Lower lobe of right lung (tissue), 2 donors: Measurements from ENCODE around the gene TTC34. TPM values are rescaled to one million over a fixed set of nuclear protein-coding genes. Genes with fewer than 3 reads are reported as not detected.

ENCODE experiments used
- ATAC-seq, 2 donors: fragments of 200-7000 bp; cut with Tn5 transposase; one replicate each; pipeline ENCODE4 v1.9.1; 2020 to 2022; ENCODE audit warnings: mild to moderate bottlenecking in 2 of 2, moderate library complexity in 2 of 2
- DNase-seq: peaks from one replicate; pipeline ENCODE4 v3.0.0-alpha.2; 2020
- H3K27ac ChIP-seq: fragments of 200-600 bp; one replicate; pipeline ENCODE4 v1.8.0; 2022
- H3K27me3 ChIP-seq: fragments of 200-600 bp; one replicate; pipeline ENCODE4 v1.8.0; 2022; ENCODE audit warnings: low read depth
- H3K36me3 ChIP-seq: fragments of 200-600 bp; one replicate; pipeline ENCODE4 v1.8.0; 2022; ENCODE audit warnings: mild to moderate bottlenecking
- H3K4me1 ChIP-seq: fragments of 200-600 bp; one replicate; pipeline ENCODE4 v1.8.0; 2022
- H3K4me3 ChIP-seq: fragments of 200-600 bp; one replicate; pipeline ENCODE4 v1.8.0; 2022; ENCODE audit warnings: mild to moderate bottlenecking
- H3K9me3 ChIP-seq: fragments of 200-600 bp; one replicate; pipeline ENCODE4 v1.8.0; 2022
- intact Hi-C: fragments of 100-400 bp; cut with DNase I; formaldehyde crosslinking; loops from one replicate; pipeline ENCODE4 v1.11.0; 2022
- total RNA-seq: library from RNA; stranded (reverse); fragmentation: NEBNext Ultra II Directional; extraction: Animal tissue kit (Norgen Biotek cat#: 25700); gene quantifications from one replicate; pipeline ENCODE4 v1.2.1, GENCODE V29; 2021
- TF ChIP-seq, protein P1 (sequence below): fragments of 200-600 bp; IDR thresholded peaks from one replicate; pipeline ENCODE4 v1.8.0; 2022; ENCODE audit warnings: antibody characterized with exemption, mild to moderate bottlenecking
- donor health status: DM: no; HTN: yes; CAD: no; lungs with severe emphysema.

The TTC34 gene
- total RNA-seq, 1 donor from 2014 or later, result 2.6 TPM

GRCh38 chr1:2831596-2832212 lies 30.2 kb upstream of the TTC34 start:
- H3K27me3 ChIP-seq, result no peaks in the 10 kb centered on the region
- no peak for ATAC-seq
- no peaks in the 10 kb centered on the region for H3K4me1 ChIP-seq
- intact Hi-C loops, result no loop called here
- H3K4me3 ChIP-seq, result no peak overlapping the region
- H3K9me3 ChIP-seq, result no peaks in the 10 kb centered on the region
- TF ChIP-seq, protein P1, sequence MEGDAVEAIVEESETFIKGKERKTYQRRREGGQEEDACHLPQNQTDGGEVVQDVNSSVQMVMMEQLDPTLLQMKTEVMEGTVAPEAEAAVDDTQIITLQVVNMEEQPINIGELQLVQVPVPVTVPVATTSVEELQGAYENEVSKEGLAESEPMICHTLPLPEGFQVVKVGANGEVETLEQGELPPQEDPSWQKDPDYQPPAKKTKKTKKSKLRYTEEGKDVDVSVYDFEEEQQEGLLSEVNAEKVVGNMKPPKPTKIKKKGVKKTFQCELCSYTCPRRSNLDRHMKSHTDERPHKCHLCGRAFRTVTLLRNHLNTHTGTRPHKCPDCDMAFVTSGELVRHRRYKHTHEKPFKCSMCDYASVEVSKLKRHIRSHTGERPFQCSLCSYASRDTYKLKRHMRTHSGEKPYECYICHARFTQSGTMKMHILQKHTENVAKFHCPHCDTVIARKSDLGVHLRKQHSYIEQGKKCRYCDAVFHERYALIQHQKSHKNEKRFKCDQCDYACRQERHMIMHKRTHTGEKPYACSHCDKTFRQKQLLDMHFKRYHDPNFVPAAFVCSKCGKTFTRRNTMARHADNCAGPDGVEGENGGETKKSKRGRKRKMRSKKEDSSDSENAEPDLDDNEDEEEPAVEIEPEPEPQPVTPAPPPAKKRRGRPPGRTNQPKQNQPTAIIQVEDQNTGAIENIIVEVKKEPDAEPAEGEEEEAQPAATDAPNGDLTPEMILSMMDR, result no peak
- no peak for DNase-seq
- no peaks in the 10 kb centered on the region for H3K36me3 ChIP-seq
- H3K27ac ChIP-seq, result no peak overlapping the region

GRCh38 chr1:2830761-2831425 lies 29.4 kb upstream of the TTC34 start:
- Histone ChIP-seq H3K4me1 (no peaks in the 10 kb centered on the region), H3K9me3 (no peaks in the 10 kb centered on the region), H3K27ac (no peak overlapping the region), H3K36me3 (no peaks in the 10 kb centered on the region), H3K4me3 (no peak overlapping the region), H3K27me3 (no peaks in the 10 kb centered on the region)
- DNase-seq (peak; percentile 36), ATAC-seq (no peak)
- TF ChIP-seq, protein P1, result no peak
- intact Hi-C loops, result no loop called here

DNA sequence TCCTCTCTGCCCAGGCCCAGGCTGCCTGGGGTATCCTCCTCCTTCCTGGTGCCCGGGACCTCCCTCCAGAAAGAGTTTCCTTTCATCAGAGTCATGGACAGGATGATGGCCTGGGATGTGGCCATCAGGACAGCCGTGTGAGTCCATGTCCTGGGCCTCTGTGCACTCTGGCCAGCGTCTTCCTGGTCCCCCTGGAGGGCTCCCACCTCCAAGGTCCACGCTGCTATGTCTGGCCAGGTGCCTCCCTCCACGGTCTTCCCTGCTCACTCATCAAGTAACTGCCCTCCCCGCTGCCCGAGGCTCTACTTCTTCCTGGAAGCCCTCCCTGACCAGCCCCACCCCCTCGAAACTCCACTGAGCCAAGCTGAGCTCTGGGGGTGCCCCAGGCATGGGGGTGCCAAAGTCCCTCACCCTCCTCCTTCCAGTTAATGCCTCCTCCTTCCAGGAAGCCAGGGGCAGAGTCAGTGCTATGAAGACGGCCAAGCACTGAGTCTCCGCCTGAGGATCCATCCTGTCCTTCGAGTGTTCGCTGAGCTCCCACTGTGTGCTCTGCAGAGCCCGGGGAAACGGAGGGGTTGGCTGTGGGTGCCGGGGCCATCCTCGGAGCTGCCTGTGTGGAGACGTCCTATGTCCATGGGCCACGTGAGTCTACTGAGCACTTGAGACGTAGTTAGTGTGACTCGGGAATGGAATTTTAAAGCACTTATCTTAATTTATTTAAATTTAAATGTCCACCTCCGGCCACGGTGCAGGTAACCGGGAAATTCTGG lies 28.5 kb upstream of the TTC34 start:
- Histone ChIP-seq H3K36me3 (no peaks in the 10 kb centered on the region), H3K27me3 (peaks cover 5% of the 10 kb centered on the region), H3K4me1 (no peaks in the 10 kb centered on the region), H3K9me3 (no peaks in the 10 kb centered on the region), H3K27ac (no peak overlapping the region), H3K4me3 (no peak overlapping the region)
- intact Hi-C loops, result no loop called here
- ATAC-seq (no peak), DNase-seq (peak; percentile 34)
- TF ChIP-seq, protein P1, result no peak

DNA sequence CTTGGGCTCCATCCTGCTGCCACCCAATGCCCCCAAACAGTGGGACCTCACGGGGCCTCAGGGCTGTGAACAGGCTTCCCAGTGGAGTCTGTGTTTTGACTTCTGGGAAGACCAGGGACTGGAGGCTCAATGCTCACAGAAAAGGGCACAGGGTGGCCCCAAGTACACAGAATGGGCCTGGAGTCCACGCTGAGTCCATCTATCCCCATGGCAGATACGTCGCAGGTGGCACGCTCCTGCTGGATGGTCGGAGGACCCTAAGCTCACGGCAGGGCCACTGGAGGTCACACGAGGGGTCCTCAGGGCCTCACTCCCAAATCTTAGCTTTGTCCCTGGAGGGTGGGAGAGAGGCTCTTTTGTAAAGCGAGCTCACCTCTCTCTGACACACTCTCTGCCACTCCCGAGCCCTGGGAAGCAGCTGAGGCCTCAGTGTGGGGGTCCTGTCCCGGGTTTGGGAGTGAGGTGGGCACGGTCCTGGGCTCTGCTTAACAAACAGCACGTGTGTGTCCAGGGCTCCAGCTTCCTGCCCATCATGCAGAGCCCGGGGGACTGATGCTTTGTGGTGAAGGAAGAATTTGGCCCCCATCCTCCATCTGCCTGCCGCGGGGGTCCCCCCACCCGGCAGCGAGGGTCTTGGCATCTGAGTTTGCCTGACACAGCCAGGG lies 27.2 kb upstream of the TTC34 start:
- DNase-seq (peak; percentile 17), ATAC-seq (no peak)
- Histone ChIP-seq H3K27me3 (peaks cover 5% of the 10 kb centered on the region), H3K36me3 (no peaks in the 10 kb centered on the region), H3K4me1 (no peaks in the 10 kb centered on the region), H3K4me3 (no peak overlapping the region), H3K27ac (no peak overlapping the region), H3K9me3 (no peaks in the 10 kb centered on the region)
- TF ChIP-seq, protein P1, result no peak
- intact Hi-C loops, result no loop called here

DNA sequence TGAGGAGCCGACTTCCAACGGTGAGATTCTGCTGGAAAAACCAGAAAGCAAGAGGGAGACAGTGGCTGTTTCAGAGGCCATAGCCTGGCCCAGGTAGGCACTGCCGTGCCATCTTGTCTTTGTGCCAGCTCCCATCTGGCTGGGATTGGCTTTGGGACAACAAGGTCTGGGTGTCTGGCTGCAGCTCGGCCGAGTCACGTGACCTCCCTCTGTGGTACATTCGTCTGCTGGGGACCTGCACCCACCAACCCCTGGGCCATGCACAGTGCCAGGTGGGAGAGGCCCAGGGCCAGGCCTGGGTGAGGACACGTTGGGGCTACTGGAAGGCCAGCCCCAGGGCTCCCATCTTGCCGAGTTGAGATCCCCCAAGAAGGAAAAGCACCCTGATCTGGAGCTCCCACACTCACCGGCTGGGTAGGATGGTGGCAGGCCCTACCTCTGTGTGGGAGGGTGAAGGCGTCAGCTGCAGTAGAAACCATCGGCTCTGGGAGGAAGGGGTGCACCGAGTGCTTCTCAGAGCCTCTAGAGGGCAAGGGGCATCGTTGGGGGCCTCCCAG lies 25.3 kb upstream of the TTC34 start:
- Histone ChIP-seq H3K4me1 (peaks cover 2% of the 10 kb centered on the region), H3K9me3 (no peaks in the 10 kb centered on the region), H3K36me3 (no peaks in the 10 kb centered on the region), H3K27ac (no peak overlapping the region), H3K4me3 (no peak overlapping the region), H3K27me3 (peaks cover 5% of the 10 kb centered on the region)
- TF ChIP-seq, protein P1, result no peak
- intact Hi-C loops, result no loop called here
- ATAC-seq (no peak), DNase-seq (peak; percentile 32)
